Sigmoid colon (tissue), 7 donors: ENCODE measurements around the gene TTYH3. TPM values are rescaled to one million over a fixed set of nuclear protein-coding genes. Genes with fewer than 3 reads are reported as not detected.
"Not testable (repeated sequence)": the region's sequence is repeated elsewhere in the genome, so short reads cannot be mapped to it uniquely, and the experiment has no call there.

Source experiments
- DNase-seq: peaks from one replicate; pipeline ENCODE4 v3.0.0-alpha.2; 2019
- H3K27ac ChIP-seq, 4 donors: fragments of 200-600 bp; sonication (generic); one replicate each; pipeline ENCODE4 v1.5.1; 2016 to 2019; ENCODE audit warnings: mild to moderate bottlenecking in 1 of 4
- H3K27me3 ChIP-seq, 3 donors: fragments of 200-600 bp; sonication (generic); one replicate each; pipeline ENCODE4 v1.5.1; 2019; ENCODE audit warnings: mild to moderate bottlenecking in 1 of 3
- H3K36me3 ChIP-seq, 4 donors: fragments of 200-600 bp; sonication (generic); one replicate each; pipeline ENCODE4 v1.5.1; 2016 to 2019
- H3K4me1 ChIP-seq, 4 donors: fragments of 200-600 bp; sonication (generic); one replicate each; pipeline ENCODE4 v1.5.1; 2017 to 2019
- H3K4me3 ChIP-seq, 4 donors: fragments of 200-600 bp; sonication (generic); one replicate each; pipeline ENCODE4 v1.5.1; 2017 to 2019; ENCODE audit warnings: mild to moderate bottlenecking in 2 of 4, moderate library complexity in 1 of 4
- H3K9me3 ChIP-seq, 4 donors: fragments of 200-600 bp in 3 of 4; sonication (generic) in 3 of 4; one replicate each; pipeline versions ENCODE4 v1.5.1 to v1.6.1; 2013 to 2019
- EP300 ChIP-seq, 4 donors: sonication (generic); formaldehyde crosslinking; IDR thresholded peaks; one replicate each; pipeline ENCODE4 v1.6.1; 2017; ENCODE audit warnings: antibody characterized with exemption in 4 of 4
- POLR2A ChIP-seq, 2 donors: fragments of 450-650 bp; IDR thresholded peaks; one replicate each; pipeline ENCODE4 v1.6.1; 2016; ENCODE audit warnings: antibody characterized with exemption in 2 of 2, mild to moderate bottlenecking in 2 of 2, moderate library complexity in 2 of 2
- POLR2AphosphoS5 ChIP-seq, 4 donors: sonication (generic); formaldehyde crosslinking; IDR thresholded peaks; one replicate each; pipeline ENCODE4 v1.6.1; 2017; ENCODE audit warnings: antibody characterized with exemption in 4 of 4
- WGBS, 2 donors: extraction: QIAGEN DNeasy Blood & Tissue Kit; methylation state at CpG; one replicate each; pipeline ENCODE4 v1.1.7; 2013; 5-methylcytosine and 5-hydroxymethylcytosine counted together
- intact Hi-C: fragments of 100-400 bp; cut with DNase I; formaldehyde crosslinking; loops from one replicate; pipeline ENCODE4 v1.15.1; 2023
- polyA plus RNA-seq, 3 donors: library from polyadenylated mRNA; stranded (reverse); fragments of 200-250 nt; gene quantifications; one replicate each; pipeline ENCODE4 v1.2.3, GENCODE V29; 2013
- total RNA-seq, 4 donors: library from RNA; depleted of rRNA; stranded (reverse); fragments of >200 nt; gene quantifications; one replicate each; pipeline ENCODE4 v1.1.0, GENCODE V29; 2016
- TF ChIP-seq, protein P1 (sequence below), 4 experiments: fragments of 450-650 bp in 3 of 4; fragments of 200-600 bp in 1 of 4; IDR thresholded peaks; one replicate each; pipeline ENCODE4 v1.5.1; 2016 to 2019; ENCODE audit warnings: antibody characterized with exemption in 4 of 4, mild to moderate bottlenecking in 3 of 4, moderate library complexity in 2 of 4
- donor health status: healthy with polysubstance abuse.
- donor health status: Bipolar disorder and iron deficiency.
- donor health status: healthy.

Gene TTYH3
- total and polyA plus RNA-seq, 7 donors = 5.4 to 41.7 (median 15.3) TPM

DNA sequence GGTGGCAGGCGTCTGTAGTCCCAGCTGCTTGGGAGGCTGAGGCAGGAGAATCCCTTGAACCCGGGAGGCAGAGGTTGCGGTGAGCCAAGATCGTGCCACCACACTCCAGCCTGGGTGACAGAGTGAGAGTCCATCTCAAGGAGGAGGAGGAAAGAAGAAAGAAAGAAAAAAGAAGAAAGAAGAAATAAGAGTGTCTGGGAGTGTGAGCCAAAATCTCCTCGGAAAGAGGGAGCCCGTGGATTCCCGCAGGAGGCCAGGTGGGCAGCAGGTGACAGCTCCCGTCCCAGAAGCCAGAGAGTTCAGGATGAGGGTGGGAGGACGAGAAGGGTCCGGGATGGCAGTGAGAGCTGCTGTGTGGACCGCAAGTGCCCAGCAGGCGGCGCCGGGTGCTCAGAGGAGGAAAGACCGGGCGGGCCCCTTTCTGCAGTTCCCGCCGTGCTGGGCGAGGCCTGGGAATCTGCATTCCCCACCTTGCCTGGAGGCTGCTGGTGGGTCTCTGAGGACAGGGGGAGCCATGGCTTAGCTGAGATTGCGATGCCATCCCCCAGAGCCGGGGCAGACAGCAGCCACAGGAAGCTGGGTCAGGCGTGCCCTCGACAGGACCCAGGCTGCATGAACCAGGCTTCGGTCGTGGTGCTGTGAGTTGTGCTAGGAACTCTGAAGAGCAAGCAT lies 39.1 kb downstream of the TTYH3 start:
- DNase-seq = peak; percentile 78
- intact Hi-C loops = loop anchor here (5.0 kb wide), 1 partner anchor 171 kb away; the partner anchor contains the start of gene GNA12
- no peak for TF ChIP-seq POLR2AphosphoS5 (IDR thresholded peaks at IDR 0.05)
- TF ChIP-seq EP300 (IDR thresholded peaks at IDR 0.05) = no peak
- TF ChIP-seq, protein P1, sequence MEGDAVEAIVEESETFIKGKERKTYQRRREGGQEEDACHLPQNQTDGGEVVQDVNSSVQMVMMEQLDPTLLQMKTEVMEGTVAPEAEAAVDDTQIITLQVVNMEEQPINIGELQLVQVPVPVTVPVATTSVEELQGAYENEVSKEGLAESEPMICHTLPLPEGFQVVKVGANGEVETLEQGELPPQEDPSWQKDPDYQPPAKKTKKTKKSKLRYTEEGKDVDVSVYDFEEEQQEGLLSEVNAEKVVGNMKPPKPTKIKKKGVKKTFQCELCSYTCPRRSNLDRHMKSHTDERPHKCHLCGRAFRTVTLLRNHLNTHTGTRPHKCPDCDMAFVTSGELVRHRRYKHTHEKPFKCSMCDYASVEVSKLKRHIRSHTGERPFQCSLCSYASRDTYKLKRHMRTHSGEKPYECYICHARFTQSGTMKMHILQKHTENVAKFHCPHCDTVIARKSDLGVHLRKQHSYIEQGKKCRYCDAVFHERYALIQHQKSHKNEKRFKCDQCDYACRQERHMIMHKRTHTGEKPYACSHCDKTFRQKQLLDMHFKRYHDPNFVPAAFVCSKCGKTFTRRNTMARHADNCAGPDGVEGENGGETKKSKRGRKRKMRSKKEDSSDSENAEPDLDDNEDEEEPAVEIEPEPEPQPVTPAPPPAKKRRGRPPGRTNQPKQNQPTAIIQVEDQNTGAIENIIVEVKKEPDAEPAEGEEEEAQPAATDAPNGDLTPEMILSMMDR (IDR thresholded peaks at IDR 0.05) = peak; percentile 74 to 86 (median 86)
- no peak for TF ChIP-seq POLR2A (IDR thresholded peaks at IDR 0.05)
- Histone ChIP-seq H3K4me1 (peaks cover 0 to 7% (median 3%) of the 10 kb centered on the region in 4 donors), H3K27me3 (peaks cover 0 to 6% (median 0%) of the 10 kb centered on the region in 3 donors), H3K9me3 (peaks cover 0 to 3% (median 0%) of the 10 kb centered on the region in 4 donors), H3K27ac (no peak overlapping the region), H3K4me3 (no peak overlapping the region), H3K36me3 (no peaks in the 10 kb centered on the region)
- 18 to 25% methylated on average over 25 of the region's 25 CpGs for WGBS, 2 donors

DNA sequence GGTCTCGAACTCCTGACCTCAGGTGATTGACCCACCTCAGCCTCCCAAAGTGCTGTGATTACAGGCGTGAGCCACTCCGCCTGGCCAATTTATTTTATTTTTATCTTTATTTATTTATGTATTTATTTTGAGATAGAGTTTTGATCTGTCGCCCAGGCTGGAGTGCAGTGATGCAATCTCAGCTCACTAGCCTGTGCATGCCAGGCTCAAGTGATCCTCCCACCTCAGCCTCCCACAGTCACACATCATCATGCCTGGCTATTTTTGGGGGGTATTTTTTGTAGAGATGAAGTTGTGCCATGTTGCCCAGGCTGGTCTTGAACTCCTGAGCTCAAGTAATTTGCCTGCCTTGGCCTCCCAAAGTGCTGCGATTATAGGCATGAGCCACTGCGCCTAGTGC lies 41.4 kb downstream of the TTYH3 start:
- H3K36me3 ChIP-seq, H3K4me1 ChIP-seq, H3K9me3 ChIP-seq, H3K4me3 ChIP-seq, H3K27me3 ChIP-seq, H3K27ac ChIP-seq, DNase-seq: not testable (repeated sequence)
- intact Hi-C loops = loop anchor here (5.0 kb wide), 1 partner anchor 169 kb away; the partner anchor contains the start of gene GNA12
- 57 to 81% methylated on average over 6 of the region's 6 CpGs for WGBS, 2 donors

DNA sequence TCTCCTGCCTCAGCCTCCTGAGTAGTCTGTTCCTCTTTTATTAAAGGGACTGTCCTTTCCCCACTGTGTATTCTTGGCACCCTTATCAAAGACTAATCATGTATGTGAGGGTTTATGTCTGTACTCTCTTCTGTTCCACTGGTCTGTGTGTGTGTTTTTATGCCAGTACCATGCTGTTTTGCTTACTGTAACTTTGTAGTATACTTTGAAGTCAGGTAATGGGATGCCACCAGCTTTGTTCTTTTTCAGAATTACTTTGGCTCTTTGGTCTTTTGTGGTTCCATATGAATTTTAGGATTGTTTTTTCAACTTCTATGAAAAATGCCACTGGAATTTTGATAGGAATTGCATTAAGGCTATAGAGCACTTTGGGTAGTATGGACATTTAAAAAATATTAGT lies 42.1 kb downstream of the TTYH3 start:
- Histone ChIP-seq H3K4me3 (no peak overlapping the region), H3K4me1 (peaks cover 0 to 7% (median 3%) of the 10 kb centered on the region in 4 donors), H3K27ac (no peak overlapping the region), H3K9me3 (peaks cover 0 to 3% (median 0%) of the 10 kb centered on the region in 4 donors), H3K36me3 (no peaks in the 10 kb centered on the region), H3K27me3 (peaks cover 0 to 7% (median under 1%) of the 10 kb centered on the region in 3 donors)
- intact Hi-C loops = loop anchor here (5.0 kb wide), 1 partner anchor 168 kb away; the partner anchor contains the start of gene GNA12
- no peak for TF ChIP-seq POLR2A (IDR thresholded peaks at IDR 0.05)
- TF ChIP-seq, protein P1 (IDR thresholded peaks at IDR 0.05) = no peak
- no peak for DNase-seq

DNA sequence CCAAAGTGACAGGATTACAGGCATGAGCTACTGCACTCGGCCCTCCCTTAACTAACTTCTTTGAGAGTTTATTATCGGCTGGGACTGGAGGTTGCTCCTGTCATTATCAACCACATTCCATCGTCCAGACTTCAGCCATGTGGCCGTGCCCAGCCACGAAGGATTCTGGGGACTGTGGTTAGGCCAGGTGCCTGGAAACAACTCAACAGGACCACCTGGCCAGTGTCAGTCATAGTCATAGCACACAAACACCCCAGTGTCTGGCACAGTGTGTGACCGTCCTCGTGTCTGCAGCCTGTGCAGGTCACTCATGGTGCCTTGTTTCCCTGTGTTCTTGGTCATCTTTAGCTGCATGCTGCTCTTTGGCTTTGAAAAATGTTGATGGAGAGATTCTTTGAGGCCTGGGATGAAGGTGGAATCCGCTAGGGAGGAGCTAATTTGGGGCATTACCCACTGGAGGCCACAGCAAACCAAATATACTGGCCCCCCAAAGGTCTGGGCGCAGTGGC lies 43.5 kb downstream of the TTYH3 start:
- TF ChIP-seq POLR2A (IDR thresholded peaks at IDR 0.05) = no peak
- TF ChIP-seq, protein P1 (IDR thresholded peaks at IDR 0.05) = no peak
- no peak for TF ChIP-seq POLR2AphosphoS5 (IDR thresholded peaks at IDR 0.05)
- no peak for TF ChIP-seq EP300 (IDR thresholded peaks at IDR 0.05)
- WGBS, 2 donors = 86 to 88% methylated on average over 9 of the region's 9 CpGs
- intact Hi-C loops = no loop called here

DNA sequence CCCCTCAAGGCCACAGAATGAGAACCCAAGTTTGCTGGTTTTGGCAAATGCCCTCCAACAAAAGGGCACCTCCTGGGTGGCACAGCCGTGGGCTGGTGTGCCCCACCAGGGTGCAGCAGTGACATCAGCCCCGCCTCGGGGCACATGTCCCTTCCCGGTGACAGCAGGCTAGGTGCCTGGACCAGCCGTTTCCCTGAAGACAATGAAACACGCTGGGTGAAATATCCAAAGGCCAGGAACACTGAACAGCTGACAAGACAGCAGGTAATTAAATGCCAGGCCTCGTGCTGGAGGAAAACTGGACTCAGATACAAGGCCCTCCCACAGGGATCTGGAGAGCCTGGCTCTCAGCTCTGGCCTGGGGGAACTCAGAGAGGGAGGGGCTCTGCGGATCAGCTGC lies 44.8 kb downstream of the TTYH3 start:
- H3K4me3 ChIP-seq, H3K27ac ChIP-seq, intact Hi-C loops, H3K36me3 ChIP-seq, H3K4me1 ChIP-seq, DNase-seq, H3K9me3 ChIP-seq: not testable (repeated sequence)
- H3K27me3 ChIP-seq = peaks cover 6 to 27% (median 24%) of the 10 kb centered on the region in 3 donors
- 43 to 75% methylated on average over 7 of the region's 8 CpGs for WGBS, 2 donors

More for the DNA sequence above, 43.5 kb downstream of the TTYH3 start:
- Histone ChIP-seq H3K9me3 (peaks cover 0 to 3% (median 0%) of the 10 kb centered on the region in 4 donors), H3K4me1 (peaks cover 0 to 14% (median 3%) of the 10 kb centered on the region in 4 donors), H3K36me3 (no peaks in the 10 kb centered on the region), H3K4me3 (no peak overlapping the region), H3K27me3 (peaks cover 3 to 16% (median 14%) of the 10 kb centered on the region in 3 donors), H3K27ac (no peak overlapping the region)
- no peak for DNase-seq

DNA sequence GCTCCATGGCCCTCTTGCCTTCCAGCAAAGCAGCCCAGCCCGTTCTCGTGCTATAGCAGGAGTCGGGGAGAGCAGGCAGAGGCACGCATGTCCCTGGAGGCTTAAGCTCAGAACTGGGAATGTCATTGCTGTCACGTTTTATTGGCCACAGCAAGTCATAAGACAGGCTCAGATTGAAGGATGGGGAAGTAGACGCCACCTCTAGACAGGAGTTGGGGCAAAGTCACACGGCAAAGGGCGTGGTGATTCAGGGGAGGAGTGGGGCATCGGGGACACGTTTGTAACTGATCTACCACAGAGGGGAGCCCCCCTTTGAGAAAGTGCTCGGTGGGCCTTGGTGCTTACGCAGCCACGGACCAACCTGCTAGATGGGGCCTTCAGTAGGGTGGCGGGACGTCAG lies 46.7 kb downstream of the TTYH3 start:
- H3K4me1 ChIP-seq, H3K4me3 ChIP-seq, H3K9me3 ChIP-seq, intact Hi-C loops, H3K36me3 ChIP-seq, H3K27ac ChIP-seq, DNase-seq: not testable (repeated sequence)
- H3K27me3 ChIP-seq = peaks cover 6 to 43% (median 24%) of the 10 kb centered on the region in 3 donors
- 30 to 68% methylated on average over 15 of the region's 15 CpGs for WGBS, 2 donors

DNA sequence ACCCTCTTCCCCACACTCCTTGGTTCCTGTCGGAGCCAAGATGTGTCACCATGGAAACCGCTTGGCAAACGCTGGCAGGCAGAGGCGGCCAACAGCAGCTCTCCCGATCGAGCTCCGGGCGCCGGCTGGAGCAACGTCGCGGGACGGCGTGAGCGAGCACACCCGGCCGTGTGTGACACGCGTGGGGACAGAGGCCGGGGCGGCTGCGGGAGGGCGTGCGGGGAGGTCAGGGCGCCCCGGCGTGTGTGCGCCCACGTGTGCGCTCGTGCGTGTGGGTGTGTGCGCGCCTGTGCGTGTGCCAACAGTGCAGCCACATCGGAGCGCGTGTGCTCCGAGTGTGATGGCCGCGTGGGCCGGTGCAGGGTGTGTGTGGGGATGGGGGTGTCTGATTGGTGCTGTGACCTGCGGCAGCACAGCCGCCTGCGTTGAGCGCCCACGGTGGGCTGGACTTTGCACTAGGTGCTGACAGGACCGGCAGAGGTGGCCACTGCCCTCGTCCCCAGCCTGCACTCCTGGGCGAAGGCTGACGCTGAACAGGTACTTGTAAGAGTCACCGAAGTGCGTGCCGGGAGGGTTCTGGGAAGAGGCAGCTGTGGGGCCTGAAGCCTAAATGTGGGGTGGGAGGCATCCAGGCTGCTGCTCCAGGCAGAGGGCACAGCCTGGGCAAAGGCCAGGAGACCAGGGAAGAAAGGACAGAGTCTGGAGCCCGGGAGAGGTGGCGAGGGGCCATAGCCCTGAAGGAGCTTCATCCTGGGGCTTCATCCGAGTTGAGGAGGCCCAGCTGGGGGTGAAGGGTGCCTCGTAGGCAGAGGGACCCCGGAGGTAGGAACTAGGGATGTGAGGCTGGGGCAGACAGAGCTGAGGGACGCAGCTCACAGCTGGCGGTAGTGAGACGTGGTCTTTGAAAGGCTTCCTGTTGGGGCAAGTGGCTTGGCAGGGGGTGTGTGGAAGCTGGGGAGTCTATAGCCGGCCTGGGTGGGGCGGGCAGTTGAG lies 47.6 kb downstream of the TTYH3 start:
- intact Hi-C loops = loop anchor here (10.0 kb wide), 1 partner anchor 225 kb away; no protein-coding TSS in a partner anchor
- H3K4me1 ChIP-seq, H3K36me3 ChIP-seq, H3K9me3 ChIP-seq, H3K27ac ChIP-seq, DNase-seq: not testable (repeated sequence)
- peak overlapping the region in 1 of 4 donors; percentile 24 for H3K4me3 ChIP-seq
- 27 to 68% methylated on average over 63 to 64 of the region's 64 CpGs for WGBS, 2 donors
- H3K27me3 ChIP-seq = peaks cover 6 to 49% (median 24%) of the 10 kb centered on the region in 3 donors
